GM18498 (cell line): ENCODE measurements around the gene LHX3.

Experiments used
- ATAC-seq: cut with Tn5 transposase; IDR thresholded peaks from one replicate; pipeline ENCODE4 v1.9.1; 2021; ENCODE audit warnings: mild to moderate bottlenecking, moderate library complexity; ENCODE audit not compliant: unreplicated experiment

The LHX3 gene

GRCh38 chr9:136209232-136209631 lies 4.3 kb upstream of the LHX3 start:
- no peak for ATAC-seq

GRCh38 chr9:136208675-136209074 lies 3.7 kb upstream of the LHX3 start:
- ATAC-seq = no peak

- no peak for ATAC-seq
Observed at GRCh38 chr9:136207616-136208015, 2.7 kb upstream of the LHX3 start.

GRCh38 chr9:136206602-136207275 lies 1.8 kb upstream of the LHX3 start:
- no peak for ATAC-seq

GRCh38 chr9:136205707-136205992 lies 722 bp upstream of the LHX3 start:
- ATAC-seq = no peak

GRCh38 chr9:136204145-136204805 lies 653 bp downstream of the LHX3 start:
- no peak for ATAC-seq

GRCh38 chr9:136203408-136204144 lies 1.4 kb downstream of the LHX3 start:
- no peak for ATAC-seq

GRCh38 chr9:136202454-136203407 lies 2.2 kb downstream of the LHX3 start:
- ATAC-seq = no peak

- ATAC-seq = no peak
Observed at GRCh38 chr9:136201609-136202453, 3.1 kb downstream of the LHX3 start.

- no peak for ATAC-seq
Observed at GRCh38 chr9:136201174-136201573, 3.8 kb downstream of the LHX3 start.

GRCh38 chr9:136200424-136200823 lies 4.5 kb downstream of the LHX3 start:
- ATAC-seq = no peak

GRCh38 chr9:136199391-136200288 lies 5.3 kb downstream of the LHX3 start:
- ATAC-seq = no peak

- no peak for ATAC-seq
Observed at GRCh38 chr9:136198605-136199083, 6.3 kb downstream of the LHX3 start.

- ATAC-seq = no peak
Observed at GRCh38 chr9:136197930-136198604, 6.9 kb downstream of the LHX3 start.

GRCh38 chr9:136197084-136197875 lies 7.6 kb downstream of the LHX3 start:
- no peak for ATAC-seq

GRCh38 chr9:136196404-136197083 lies 8.4 kb downstream of the LHX3 start:
- ATAC-seq = no peak

- ATAC-seq = no peak
Observed at GRCh38 chr9:136194540-136194939, 10.4 kb downstream of the LHX3 start.
